Stimulated activated CD8-positive, alpha-beta memory T cell treated with anti-CD3 and anti-CD28 coated beads, Interleukin-4, amount 100 ng/mL, for 4 hours (primary cell): ENCODE data around the gene ZNF765.
"Not testable (repeated sequence)": the region's sequence is repeated elsewhere in the genome, so short reads cannot be mapped to it uniquely, and the experiment has no call there.

Experiments used
- DNase-seq, 2 donors: peaks; one replicate each; pipeline ENCODE4 v3.0.0-alpha.2; 2020; ENCODE audit warnings: low read depth in 2 of 2, low spot score in 1 of 2

ZNF765 gene

GRCh38 chr19:53420520-53421315, 25.8 kb downstream of the ZNF765 start:
- not testable (repeated sequence) for DNase-seq

- no peak for DNase-seq
Observed at GRCh38 chr19:53422551-53422950, 27.6 kb downstream of the ZNF765 start.

GRCh38 chr19:53423074-53423473, 28.1 kb downstream of the ZNF765 start:
- DNase-seq, result not testable (repeated sequence)

- not testable (repeated sequence) for DNase-seq
Observed at GRCh38 chr19:53423680-53424079, 28.7 kb downstream of the ZNF765 start.

GRCh38 chr19:53424968-53425597, 30.1 kb downstream of the ZNF765 start:
- DNase-seq, result peak; percentile 37 to 40

- DNase-seq, result peak; percentile 91 to 96
Observed at GRCh38 chr19:53431399-53432087, 36.6 kb downstream of the ZNF765 start, which contains the start of gene ZNF761. ZNF761 (plus strand) TSS chr19:53431984; CDS start chr19:53447269, 15,285 bp downstream.

GRCh38 chr19:53432088-53432661, 37.2 kb downstream of the ZNF765 start:
- no peak for DNase-seq

- DNase-seq, result not testable (repeated sequence)
Observed at GRCh38 chr19:53443809-53444208, 48.9 kb downstream of the ZNF765 start.

GRCh38 chr19:53447196-53447595, 52.2 kb downstream of the ZNF765 start:
- DNase-seq, result not testable (repeated sequence)

GRCh38 chr19:53455828-53456227, 60.9 kb downstream of the ZNF765 start:
- DNase-seq, result no peak

GRCh38 chr19:53460131-53460721, 65.3 kb downstream of the ZNF765 start:
- not testable (repeated sequence) for DNase-seq

GRCh38 chr19:53461866-53462265, 66.9 kb downstream of the ZNF765 start:
- DNase-seq, result no peak

- no peak for DNase-seq
Observed at GRCh38 chr19:53462861-53463260, 67.9 kb downstream of the ZNF765 start.

- no peak for DNase-seq
Observed at GRCh38 chr19:53463263-53463662, 68.3 kb downstream of the ZNF765 start.

- DNase-seq, result no peak
Observed at GRCh38 chr19:53466726-53467484, 72.0 kb downstream of the ZNF765 start.

GRCh38 chr19:53467485-53468262, 72.7 kb downstream of the ZNF765 start, which contains the start of gene ZNF813:
ZNF813 (plus strand) TSS chr19:53467733; CDS start chr19:53483823, 16,090 bp downstream.
- DNase-seq, result peak; percentile 93 to 96

GRCh38 chr19:53468628-53469027, 73.7 kb downstream of the ZNF765 start:
- not testable (repeated sequence) for DNase-seq

GRCh38 chr19:53471916-53472315, 77.0 kb downstream of the ZNF765 start:
- no peak for DNase-seq

- DNase-seq, result not testable (repeated sequence)
Observed at GRCh38 chr19:53474832-53475231, 79.9 kb downstream of the ZNF765 start.
